GM12878 (cell line): Measurements from ENCODE around the gene PREB. TPM values are rescaled to one million over a fixed set of nuclear protein-coding genes. Genes with fewer than 3 reads are reported as not detected.
A peak's percentile ranks its signal among the peaks of the same experiment; 100 is the strongest.

Source experiments
- ATAC-seq: fragments of 200-7000 bp; cut with Tn5 transposase; 3 replicates; pipeline ENCODE4 v1.9.1; 2020; ENCODE audit warnings: mild to moderate bottlenecking, moderate library complexity
- BruUV-seq: library from RNA; stranded (reverse); fragments of 400-500 nt; replicated peaks from 2 replicates; lab custom pipeline; 2021; lab: Mats Ljungman, UMichigan
- CTCF ChIA-PET: fragments of 300-600 bp; sonication (Branson Sonifier 250); formaldehyde crosslinking; extraction: SDS; loops from one replicate; lab custom pipeline; 2021; ENCODE audit warnings: inconsistent platforms; lab: Yijun Ruan, JAX
- POLR2A ChIA-PET: fragments of 350-600 bp; formaldehyde crosslinking; extraction: SDS; loops from one replicate; lab custom pipeline; 2021; ENCODE audit warnings: inconsistent platforms; lab: Charles Lee
- RAD21 ChIA-PET: fragments of 300-600 bp; sonication (Branson Sonifier 250); formaldehyde crosslinking; loops from one replicate; lab custom pipeline; 2023; ENCODE audit warnings: antibody characterized with exemption; ENCODE audit not compliant: unreplicated experiment; lab: Charles Lee
- SMC1A ChIA-PET: fragments of 300-600 bp; sonication (Branson Sonifier 250); formaldehyde crosslinking; loops from one replicate; lab custom pipeline; 2023; ENCODE audit not compliant: unreplicated experiment, uncharacterized antibody; lab: Charles Lee
- DNase-seq: peaks from one replicate; pipeline ENCODE4 v3.0.0-alpha.2; 2011; ENCODE audit warnings: low read depth, low spot score
- FAIRE-seq: peaks from 3 replicates; lab custom pipeline; 2011; peaks lifted over from hg19 to GRCh38; lab: Jason Lieb, UNC
- H2AFZ ChIP-seq: 2 replicates; pipeline ENCODE4 v1.6.0; 2011; ENCODE audit warnings: low read depth, low read length, control low read depth; ENCODE audit not compliant: control insufficient read depth
- H3K27ac ChIP-seq: 2 replicates; pipeline ENCODE4 v1.5.1; 2011; ENCODE audit warnings: control low read depth; ENCODE audit not compliant: control insufficient read depth, insufficient read depth
- H3K27me3 ChIP-seq, 2 experiments: replicated peaks in 1 of 2; 2 replicates each; pipeline versions ENCODE4 v1.6.0 to v1.6.1; 2011; ENCODE audit warnings: low read length in 1 of 2; ENCODE audit not compliant: control insufficient read depth in 2 of 2, insufficient read depth in 2 of 2
- H3K36me3 ChIP-seq, 2 experiments: 2 replicates each; pipeline ENCODE4 v1.5.1; 2011; ENCODE audit warnings: low read length in 1 of 2; ENCODE audit not compliant: control insufficient read depth in 2 of 2, insufficient read depth in 2 of 2
- H3K4me1 ChIP-seq: 2 replicates; pipeline ENCODE4 v1.6.1; 2011; ENCODE audit warnings: mild to moderate bottlenecking, low read length, moderate library complexity, mixed read lengths; ENCODE audit not compliant: control insufficient read depth, insufficient read depth
- H3K4me2 ChIP-seq: 2 replicates; pipeline ENCODE4 v1.6.0; 2011; ENCODE audit warnings: control low read depth; ENCODE audit not compliant: control insufficient read depth, insufficient read depth
- H3K4me3 ChIP-seq: fragments of 200-600 bp; sonication (generic); 2 replicates; pipeline ENCODE4 v1.5.1; 2016
- H3K79me2 ChIP-seq: 2 replicates; pipeline ENCODE4 v1.6.0; 2011; ENCODE audit warnings: low read length; ENCODE audit not compliant: control insufficient read depth, insufficient read depth
- H3K9ac ChIP-seq: 2 replicates; pipeline ENCODE4 v1.8.0; 2011; ENCODE audit warnings: low read length, control low read depth, mixed read lengths; ENCODE audit not compliant: control insufficient read depth, insufficient read depth
- H3K9me3 ChIP-seq: replicated peaks from 3 replicates; pipeline ENCODE4 v1.5.1; 2011; ENCODE audit warnings: mild to moderate bottlenecking, low read length; ENCODE audit not compliant: control insufficient read depth, insufficient read depth
- H4K20me1 ChIP-seq: 2 replicates; pipeline ENCODE4 v1.6.0; 2011; ENCODE audit not compliant: control insufficient read depth, insufficient read depth
- ATF3 ChIP-seq: IDR thresholded peaks from 2 replicates; pipeline ENCODE4 v1.6.1; 2011; ENCODE audit warnings: low read depth, mild to moderate bottlenecking, low read length, moderate library complexity, borderline replicate concordance; ENCODE audit errors: extremely low read depth
- CEBPZ ChIP-seq: fragments of 150-350 bp; IDR thresholded peaks from 2 replicates; pipeline ENCODE4 v1.6.1; 2016; ENCODE audit warnings: low read depth, low read length
- CHD4 ChIP-seq: fragments of 200-600 bp; sonication (generic); IDR thresholded peaks from 2 replicates; pipeline ENCODE4 v1.6.1; 2016; ENCODE audit warnings: mild to moderate bottlenecking
- ETV6 ChIP-seq, 2 experiments: fragments of 450-650 bp in 1 of 2; IDR thresholded peaks in 1 of 2; conservative IDR thresholded peaks in 1 of 2; 2 replicates each; pipeline ENCODE4 v1.6.1; 2014; ENCODE audit warnings: antibody characterized with exemption in 1 of 2, borderline replicate concordance in 1 of 2, low read depth in 1 of 2, mild to moderate bottlenecking in 1 of 2, moderate library complexity in 1 of 2
- FOXM1 ChIP-seq: IDR thresholded peaks from 2 replicates; pipeline ENCODE4 v1.6.1; 2012; ENCODE audit warnings: low read depth, mild to moderate bottlenecking, inconsistent platforms, low read length, moderate library complexity
- MXI1 ChIP-seq: fragments of 150-350 bp; IDR thresholded peaks from 2 replicates; pipeline ENCODE4 v1.6.1; 2011; ENCODE audit warnings: low read depth, mild to moderate bottlenecking, inconsistent platforms, low read length, improper control_type of control experiment
- NBN ChIP-seq: fragments of 450-650 bp; IDR thresholded peaks from 2 replicates; pipeline ENCODE4 v1.6.1; 2016
- NR2F1 ChIP-seq: fragments of 450-650 bp; conservative IDR thresholded peaks from 2 replicates; pipeline ENCODE4 v1.6.1; 2017; ENCODE audit warnings: mild to moderate bottlenecking
- PAX5 ChIP-seq: IDR thresholded peaks from 2 replicates; pipeline ENCODE4 v1.6.1; 2011; ENCODE audit warnings: low read depth, low read length, borderline replicate concordance
- RAD21 ChIP-seq: IDR thresholded peaks from 2 replicates; pipeline ENCODE4 v1.6.1; 2011; ENCODE audit warnings: mild to moderate bottlenecking, low read depth, low read length, moderate library complexity; ENCODE audit not compliant: insufficient read depth
- RUNX3 ChIP-seq: IDR thresholded peaks from 2 replicates; pipeline ENCODE4 v1.6.1; 2012; ENCODE audit warnings: low read length, inconsistent platforms
- SIN3A ChIP-seq: IDR thresholded peaks from 2 replicates; pipeline ENCODE4 v1.6.1; 2012; ENCODE audit warnings: low read depth, low read length, improper control_type of control experiment
- SKIL ChIP-seq: fragments of 450-650 bp; IDR thresholded peaks from 2 replicates; pipeline ENCODE4 v1.6.1; 2017; ENCODE audit warnings: mild to moderate bottlenecking, low read depth, inconsistent platforms; ENCODE audit not compliant: poor library complexity, severe bottlenecking
- SREBF1 ChIP-seq: IDR thresholded peaks from 2 replicates; pipeline ENCODE4 v1.6.1; 2012; ENCODE audit warnings: mild to moderate bottlenecking, low read length
- SREBF2 ChIP-seq: IDR thresholded peaks from 2 replicates; pipeline ENCODE4 v1.6.1; 2012; ENCODE audit warnings: mild to moderate bottlenecking, low read length
- SUPT20H ChIP-seq: IDR thresholded peaks from 2 replicates; pipeline ENCODE4 v1.6.1; 2011; ENCODE audit warnings: low read depth, mild to moderate bottlenecking, low read length, moderate library complexity, borderline replicate concordance; ENCODE audit not compliant: control insufficient read depth
- SUZ12 ChIP-seq: fragments of 200-600 bp; sonication (generic); IDR thresholded peaks from one replicate; pipeline ENCODE4 v1.6.1; 2018; ENCODE audit warnings: antibody characterized with exemption, mild to moderate bottlenecking; ENCODE audit not compliant: unreplicated experiment
- YY1 ChIP-seq: IDR thresholded peaks from 2 replicates; pipeline ENCODE4 v1.6.1; 2011; ENCODE audit warnings: low read depth, mild to moderate bottlenecking, low read length
- ZSCAN29 ChIP-seq: fragments of 450-650 bp; IDR thresholded peaks from 2 replicates; pipeline ENCODE4 v1.6.1; 2017; ENCODE audit warnings: mild to moderate bottlenecking, moderate library complexity
- WGBS: methylation state at CpG from one replicate; pipeline ENCODE4 v1.1.6; 2016; ENCODE audit warnings: low lambda C conversion rate; ENCODE audit not compliant: insufficient replicate concordance, insufficient coverage; ENCODE audit errors: missing lambda C conversion rate; 5-methylcytosine and 5-hydroxymethylcytosine counted together
- in situ Hi-C: fragments of 300-500 bp; cut with MboI; formaldehyde crosslinking; loops from 9 replicates; pipeline ENCODE4 v1.14.3; 2018; ENCODE audit warnings: mixed read lengths
- intact Hi-C: fragments of 100-400 bp; cut with micrococcal nuclease; formaldehyde crosslinking; loops from one replicate; pipeline ENCODE4 v1.14.2; 2022; ENCODE audit not compliant: unreplicated experiment
- polyA plus RNA-seq, 11 experiments: library from polyadenylated mRNA; depleted of rRNA in 4 of 11; unstranded in 6 of 11; stranded (reverse) in 5 of 11; fragments of >200 nt; fragmentation: Nextera tagmentation in 4 of 11; fragmentation: Illumina TruSeq in 1 of 11; extraction: Ambion mirVana in 4 of 11; extraction: Trizol in 1 of 11; gene quantifications; 1 replicate in 1 of 11; 2 replicates in 10 of 11; pipeline versions ENCODE4 v1.2.1 to v1.2.3, GENCODE V29; 2011 to 2016; ENCODE audit warnings: inconsistent platforms in 2 of 11, missing spikeins in 2 of 11, low read depth in 1 of 11
- total RNA-seq, 4 experiments: library from RNA; depleted of rRNA in 3 of 4; stranded (reverse); fragments of >200 nt in 3 of 4; fragmentation: Illumina TruSeq in 1 of 4; extraction: Trizol in 1 of 4; gene quantifications; 2 replicates each; pipeline versions ENCODE4 v1.2.1 to v1.2.3, GENCODE V29; 2013 to 2021

The PREB gene
- total and polyA plus RNA-seq, 10 of the 15 experiments (the other 5 are each of a cell fraction or from before 2014, with no cell fraction given): 26.3 to 101 (median 52.7) TPM

DNA sequence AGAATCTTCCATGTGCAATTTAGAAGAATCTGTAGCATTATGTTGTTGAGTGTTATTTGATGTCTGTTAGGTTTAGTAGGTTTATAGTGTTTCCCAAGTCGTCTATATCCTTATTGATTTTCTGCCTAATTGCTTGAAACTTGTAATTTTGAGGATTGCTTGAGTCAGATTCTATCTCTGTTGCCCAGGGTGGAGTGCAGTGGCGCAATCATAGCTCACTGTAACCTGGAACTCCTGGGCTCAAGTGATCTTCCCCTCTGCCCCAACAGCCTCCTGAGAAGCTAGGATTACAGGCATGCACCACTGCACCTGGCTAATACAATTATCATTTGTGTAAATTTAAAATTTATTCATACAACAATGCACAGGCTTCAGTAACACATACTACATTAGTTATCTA is 11.2 kb upstream of the PREB start:
- in situ Hi-C loops (no loop called here), intact Hi-C loops (no loop called here)
- Histone ChIP-seq H3K4me1 (no peaks in the 10 kb centered on the region), H3K4me2 (no peak overlapping the region), H3K79me2 (no peaks in the 10 kb centered on the region), H3K36me3 (no peaks in the 10 kb centered on the region), H3K9me3 (no peaks in the 10 kb centered on the region; the same call in 2 of the 3 replicates), H2AFZ (no peak overlapping the region), H4K20me1 (no peaks in the 10 kb centered on the region), H3K4me3 (no peak overlapping the region), H3K9ac (no peak overlapping the region)
- 41% methylated on average over 2 of the region's 2 CpGs for WGBS
- RAD21 ChIA-PET: no interaction called here
- FAIRE-seq (peak; percentile 41), ATAC-seq (no peak)
- BruUV-seq: no TSS peak
- SMC1A ChIA-PET: interaction anchor here (0.7 kb wide), 1 partner anchor 12 kb away, joined by 3 read pairs; no protein-coding TSS in a partner anchor
- TF ChIP-seq ATF3: no peak
- TF ChIP-seq SUPT20H: no peak
- TF ChIP-seq FOXM1: no peak
- TF ChIP-seq CEBPZ: no peak
- no peak for TF ChIP-seq MXI1
- TF ChIP-seq CHD4: no peak
- TF ChIP-seq NR2F1: no peak
- TF ChIP-seq RAD21: no peak
- no peak for TF ChIP-seq SREBF1
- no peak for TF ChIP-seq SUZ12
- TF ChIP-seq SKIL: no peak
- TF ChIP-seq YY1: no peak
- TF ChIP-seq NBN: no peak
- TF ChIP-seq ETV6 (conservative IDR thresholded peaks at IDR 0.05 in 1 of 2, IDR thresholded peaks at IDR 0.05 in 1 of 2; ENCODE audit: borderline replicate concordance in 1 of 2, low read depth in 1 of 2): no peak
- TF ChIP-seq ZSCAN29: no peak
- TF ChIP-seq SIN3A: no peak
- no peak for TF ChIP-seq PAX5
- no peak for TF ChIP-seq SREBF2
- TF ChIP-seq RUNX3: no peak
- TF ChIP-seq, all 136 proteins: peak for 0
- no peak for DNase-seq
- ChIA-PET POLR2A (no interaction called here), CTCF (interaction anchor here (1.4 to 1.9 kb wide), 2 partner anchors 12 to 46 kb away, joined by 3 to 5 read pairs; partner anchors contain the start of gene PREB)
- no peaks in the 10 kb centered on the region; a peak in 2 of 4 replicates for H3K27me3 ChIP-seq
- no peak overlapping the region for H3K27ac ChIP-seq
